Activated CD4-positive, alpha-beta T cell treated with anti-CD3 and anti-CD28 coated beads for 48 hours (primary cell): ENCODE results near the gene IFNL2.
A peak's percentile ranks its signal among the peaks of the same experiment; 100 is the strongest.
"Not testable (repeated sequence)": the region's sequence is repeated elsewhere in the genome, so short reads cannot be mapped to it uniquely, and the experiment has no call there.

ENCODE experiments used
- DNase-seq: peaks from one replicate; pipeline ENCODE4 v3.0.0-alpha.2; 2020

The IFNL2 gene

GRCh38 chr19:39297931-39298634 lies 29.9 kb downstream of the IFNL2 start:
- peak; percentile 27 for DNase-seq

- DNase-seq: no peak
These were observed 31.2 kb downstream of the IFNL2 start for GRCh38 chr19:39299404-39299803.

GRCh38 chr19:39299832-39300231 lies 31.6 kb downstream of the IFNL2 start:
- no peak for DNase-seq

- DNase-seq: no peak
These were observed 32.8 kb downstream of the IFNL2 start for GRCh38 chr19:39301021-39301420.

GRCh38 chr19:39301562-39301961 lies 33.4 kb downstream of the IFNL2 start:
- DNase-seq: no peak

GRCh38 chr19:39303373-39304184 lies 35.4 kb downstream of the IFNL2 start:
- no peak for DNase-seq

GRCh38 chr19:39304185-39304513 lies 36.0 kb downstream of the IFNL2 start:
- no peak for DNase-seq

GRCh38 chr19:39304701-39305571 lies 36.7 kb downstream of the IFNL2 start:
- DNase-seq: no peak

GRCh38 chr19:39306075-39306474 lies 37.9 kb downstream of the IFNL2 start:
- DNase-seq: no peak

GRCh38 chr19:39307046-39307821 lies 39.0 kb downstream of the IFNL2 start:
- DNase-seq: no peak

GRCh38 chr19:39307822-39308530 lies 39.8 kb downstream of the IFNL2 start:
- DNase-seq: no peak

GRCh38 chr19:39308531-39309304 lies 40.5 kb downstream of the IFNL2 start:
- peak; percentile 17 for DNase-seq

GRCh38 chr19:39309305-39309670 lies 41.1 kb downstream of the IFNL2 start:
- DNase-seq: not testable (repeated sequence)

GRCh38 chr19:39310558-39311311 lies 42.5 kb downstream of the IFNL2 start:
- no peak for DNase-seq

GRCh38 chr19:39314016-39314728 lies 46.0 kb downstream of the IFNL2 start:
- no peak for DNase-seq

GRCh38 chr19:39315933-39316332 lies 47.7 kb downstream of the IFNL2 start:
- no peak for DNase-seq

GRCh38 chr19:39316627-39317321 lies 48.6 kb downstream of the IFNL2 start:
- no peak for DNase-seq

- DNase-seq: no peak
These were observed 49.3 kb downstream of the IFNL2 start for GRCh38 chr19:39317476-39317875.

GRCh38 chr19:39318071-39318470 lies 49.9 kb downstream of the IFNL2 start:
- no peak for DNase-seq
